ENCODE results near the gene TMEM91.

- TF ChIP-seq CTCF (IDR thresholded peaks at IDR 0.05; ENCODE audit: extremely low read depth in 1 of 2, insufficient read depth in 1 of 2, low read depth in 1 of 2, low read length in 2 of 2) (no peak), POLR2A (IDR thresholded peaks at IDR 0.05; ENCODE audit: low read depth, low read length) (no peak), EZH2 (IDR thresholded peaks at IDR 0.05; ENCODE audit: borderline replicate concordance, low read depth, low read length, severe bottlenecking) (no peak), MYC (IDR thresholded peaks at IDR 0.05; ENCODE audit: low read depth, low read length) (no peak), POLR2AphosphoS5 (IDR thresholded peaks at IDR 0.05; ENCODE audit: insufficient read depth, low read depth, low read length) (no peak), MAX (IDR thresholded peaks at IDR 0.05; ENCODE audit: insufficient read depth, insufficient read length) (no peak), GATA2 (IDR thresholded peaks at IDR 0.05; ENCODE audit: insufficient read depth, insufficient read length, low read depth, low read length) (no peak), JUN (IDR thresholded peaks at IDR 0.05; ENCODE audit: borderline replicate concordance, insufficient read depth, insufficient read length, low read depth) (no peak), FOS (IDR thresholded peaks at IDR 0.05; ENCODE audit: borderline replicate concordance, insufficient read depth, low read length) (no peak)
These were observed 32.2 kb upstream of the TMEM91 start for GRCh38 chr19:41344162-41344561.
